Aorta (tissue), 5 donors: Measurements from ENCODE around the gene RB1. TPM values are rescaled to one million over a fixed set of nuclear protein-coding genes. Genes with fewer than 3 reads are reported as not detected.

Experiments
- ATAC-seq: fragments of 200-7000 bp; cut with Tn5 transposase; one replicate; pipeline ENCODE4 v1.9.1; 2022; ENCODE audit warnings: moderate library complexity; ENCODE audit not compliant: low FRiP score
- DNase-seq, 2 donors: peaks; one replicate each; pipeline ENCODE4 v3.0.0-alpha.2; 2020
- H3K27ac ChIP-seq, 2 donors: one replicate each; pipeline ENCODE4 v1.5.1; 2013; ENCODE audit warnings: low read length in 2 of 2, mild to moderate bottlenecking in 2 of 2, moderate library complexity in 2 of 2, control low read depth in 1 of 2, inconsistent platforms in 1 of 2, low read depth in 1 of 2
- H3K27me3 ChIP-seq, 2 donors: one replicate each; pipeline ENCODE4 v1.6.1; 2013; ENCODE audit warnings: control low read depth in 1 of 2, low read length in 1 of 2, mild to moderate bottlenecking in 1 of 2, moderate library complexity in 1 of 2; ENCODE audit not compliant: insufficient read depth in 2 of 2, control insufficient read depth in 1 of 2
- H3K36me3 ChIP-seq, 2 donors: one replicate each; pipeline ENCODE4 v1.6.1; 2013; ENCODE audit warnings: control low read depth in 1 of 2, low read length in 1 of 2, mild to moderate bottlenecking in 1 of 2; ENCODE audit not compliant: insufficient read depth in 2 of 2, control insufficient read depth in 1 of 2
- H3K4me1 ChIP-seq, 2 donors: one replicate each; pipeline ENCODE4 v1.6.1; 2013; ENCODE audit warnings: low read length in 2 of 2, control low read depth in 1 of 2, mild to moderate bottlenecking in 1 of 2, moderate library complexity in 1 of 2; ENCODE audit not compliant: insufficient read depth in 2 of 2, control insufficient read depth in 1 of 2
- H3K4me3 ChIP-seq, 2 donors: one replicate each; pipeline ENCODE4 v1.5.1; 2013; ENCODE audit warnings: low read length in 2 of 2, control low read depth in 1 of 2, mild to moderate bottlenecking in 1 of 2
- H3K9me3 ChIP-seq: one replicate; pipeline ENCODE4 v1.6.1; 2013; ENCODE audit warnings: mild to moderate bottlenecking, low read length; ENCODE audit not compliant: control insufficient read depth
- WGBS, 2 donors: extraction: QIAGEN DNeasy Blood & Tissue Kit; methylation state at CpG; one replicate each; pipeline ENCODE4 v1.1.7; 2013; 5-methylcytosine and 5-hydroxymethylcytosine counted together
- intact Hi-C, 2 donors: fragments of 100-400 bp; cut with DNase I; formaldehyde crosslinking; loops; one replicate each; pipeline versions ENCODE4 v1.14.2 to v1.15.0; 2022
- polyA plus RNA-seq, 2 donors: library from polyadenylated mRNA; stranded (reverse); fragments of 200-250 nt; gene quantifications; one replicate each; pipeline ENCODE4 v1.2.3, GENCODE V29; 2013
- total RNA-seq, 2 donors: library from RNA; stranded (reverse); fragmentation: NEBNext Ultra II Directional; extraction: Animal tissue kit (Norgen Biotek cat#: 25700); gene quantifications; one replicate each; pipeline ENCODE4 v1.2.1, GENCODE V29; 2021
- donor health status: healthy with polysubstance abuse.
- donor health status: Bipolar disorder and iron deficiency.
- donor health status: DM: no; HTN: no; CAD: no.
- donor health status: DM: no; HTN: no; CAD: no.
- donor health status: DM: yes; HTN: yes; CAD: no.

The RB1 gene
- total and polyA plus RNA-seq, 4 donors: 14.7 to 45.8 (median 38.5) TPM

DNA sequence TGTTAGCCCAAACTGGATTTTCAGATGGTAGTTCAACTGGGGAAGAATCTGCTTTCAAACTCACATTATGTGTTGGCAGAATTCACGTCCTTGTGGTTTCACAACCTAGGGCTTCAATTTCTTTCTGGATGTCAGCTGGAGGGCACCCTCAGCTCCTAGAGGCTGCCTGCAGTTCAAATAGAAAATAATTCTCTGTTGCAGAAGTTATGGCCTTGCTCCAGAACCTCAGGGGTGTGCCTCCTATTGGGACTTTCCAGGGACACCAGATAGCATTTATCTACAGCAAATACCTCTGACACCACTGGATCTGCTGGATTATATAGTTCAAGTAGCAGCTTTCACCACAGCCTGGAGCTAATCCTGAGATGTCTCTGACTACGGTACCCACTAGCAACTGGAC lies 11.8 kb upstream of the RB1 start:
- ATAC-seq: no peak
- 78 to 81% methylated on average over 2 of the region's 2 CpGs for WGBS, 2 donors
- intact Hi-C loops: no loop called here

DNA sequence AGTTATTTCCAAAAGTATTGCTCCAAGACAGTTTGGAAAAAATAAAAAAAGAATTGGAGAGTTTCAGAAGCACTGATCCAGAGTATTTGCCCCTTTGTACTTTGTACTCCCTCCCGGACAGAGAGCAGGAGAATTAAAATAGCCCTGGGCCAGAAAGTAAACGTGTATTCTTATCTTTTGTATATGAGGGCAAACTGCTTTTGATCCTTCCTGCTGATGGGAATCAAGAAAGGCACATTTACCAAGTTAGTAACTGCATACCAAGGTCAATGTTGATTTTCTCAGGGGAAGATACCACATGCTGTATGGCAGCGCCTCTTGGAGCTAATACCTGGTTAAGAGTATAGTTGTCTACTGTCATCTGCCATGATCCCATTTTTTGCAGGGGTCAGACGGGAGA lies 10.9 kb upstream of the RB1 start:
- no peak for DNase-seq
- peaks cover 0 to 1% of the 10 kb centered on the region in 2 donors for H3K36me3 ChIP-seq
- 68 to 73% methylated on average over 4 of the region's 4 CpGs for WGBS, 2 donors
- no peaks in the 10 kb centered on the region for H3K4me1 ChIP-seq
- intact Hi-C loops: no loop called here
- no peak overlapping the region for H3K4me3 ChIP-seq
- no peaks in the 10 kb centered on the region for H3K27me3 ChIP-seq
- ATAC-seq: no peak
- no peak overlapping the region for H3K27ac ChIP-seq
- H3K9me3 ChIP-seq: no peaks in the 10 kb centered on the region

More for the DNA sequence above, 11.8 kb upstream of the RB1 start:
- Histone ChIP-seq H3K4me3 (no peak overlapping the region), H3K4me1 (no peaks in the 10 kb centered on the region), H3K27ac (no peak overlapping the region), H3K9me3 (no peaks in the 10 kb centered on the region), H3K36me3 (peaks cover 0 to 1% of the 10 kb centered on the region in 2 donors), H3K27me3 (no peaks in the 10 kb centered on the region)
- DNase-seq: no peak

DNA sequence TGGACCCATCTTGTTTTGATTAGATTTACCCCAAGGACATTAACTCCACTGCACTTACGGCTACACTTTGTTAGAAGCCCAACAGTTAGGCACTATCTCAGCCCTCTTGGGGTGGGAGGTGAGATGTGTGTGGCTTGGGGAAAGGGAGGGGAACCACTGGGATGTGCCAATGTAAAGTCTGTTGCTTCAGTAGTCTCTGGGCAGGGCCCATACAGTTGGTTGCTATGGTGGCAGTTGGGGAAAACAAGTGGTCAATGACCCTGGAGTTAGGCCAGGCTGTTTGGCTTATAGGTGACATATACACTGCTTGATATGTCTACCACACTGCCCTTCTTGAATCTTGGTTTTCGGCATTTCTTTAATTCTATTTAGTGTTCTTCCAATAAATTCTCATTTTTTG lies 8.9 kb upstream of the RB1 start:
- Histone ChIP-seq H3K36me3 (peaks cover 0 to 1% of the 10 kb centered on the region in 2 donors), H3K4me3 (no peak overlapping the region), H3K27me3 (no peaks in the 10 kb centered on the region), H3K9me3 (no peaks in the 10 kb centered on the region), H3K4me1 (no peaks in the 10 kb centered on the region), H3K27ac (no peak overlapping the region)
- intact Hi-C loops: no loop called here
- 88 to 93% methylated on average over 2 of the region's 2 CpGs for WGBS, 2 donors
- ATAC-seq: no peak
- no peak for DNase-seq

DNA sequence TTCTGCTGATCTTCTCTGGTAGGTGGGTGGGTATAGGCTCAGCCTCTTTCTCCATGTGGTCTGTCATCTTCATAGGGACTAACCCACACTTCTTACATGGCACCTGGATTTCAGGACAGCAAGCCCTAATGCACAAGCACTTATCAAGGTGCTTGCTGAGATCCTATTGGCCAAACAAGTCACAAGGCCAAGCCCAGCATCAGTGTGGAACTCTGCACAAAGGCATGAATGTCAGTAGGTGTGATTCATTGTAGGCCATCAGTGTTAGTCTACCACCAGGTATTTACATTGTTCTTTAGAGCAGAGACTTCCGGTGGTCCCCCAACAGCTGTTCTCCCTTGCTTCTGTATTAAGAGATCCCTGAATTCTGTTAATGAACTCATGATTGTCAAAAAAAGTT lies 8.3 kb upstream of the RB1 start:
- 91 to 96% methylated on average over 1 of the region's 1 CpG for WGBS, 2 donors
- H3K4me1 ChIP-seq: no peaks in the 10 kb centered on the region
- intact Hi-C loops: no loop called here
- no peaks in the 10 kb centered on the region for H3K9me3 ChIP-seq
- H3K36me3 ChIP-seq: peaks cover 0 to 1% of the 10 kb centered on the region in 2 donors
- ATAC-seq (no peak), DNase-seq (no peak)
- H3K4me3 ChIP-seq: no peak overlapping the region
- no peaks in the 10 kb centered on the region for H3K27me3 ChIP-seq
- H3K27ac ChIP-seq: no peak overlapping the region

DNA sequence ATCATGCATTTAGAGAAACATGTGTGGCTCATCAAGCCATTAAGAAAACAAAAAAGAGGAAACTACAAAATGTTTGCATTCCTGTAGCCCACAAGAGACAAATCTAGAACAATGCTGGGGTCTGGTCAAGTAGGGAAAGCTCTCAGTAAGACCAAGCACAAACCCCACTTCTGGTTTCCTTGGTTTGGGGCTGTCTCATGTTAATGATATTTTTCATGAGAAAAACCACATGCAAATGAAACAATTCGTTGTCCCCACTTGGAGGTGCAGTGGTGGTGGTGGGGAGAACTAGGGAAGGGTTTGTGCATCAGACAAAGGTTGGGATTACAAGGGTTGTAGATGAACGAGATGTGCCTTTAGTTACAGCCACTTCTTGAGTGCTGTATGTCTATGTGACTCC lies 7.0 kb upstream of the RB1 start:
- H3K36me3 ChIP-seq: peaks cover 0 to 1% of the 10 kb centered on the region in 2 donors
- no peaks in the 10 kb centered on the region for H3K27me3 ChIP-seq
- ATAC-seq: no peak
- no peak overlapping the region for H3K27ac ChIP-seq
- no peak for DNase-seq
- H3K4me1 ChIP-seq: no peaks in the 10 kb centered on the region
- intact Hi-C loops: no loop called here
- no peaks in the 10 kb centered on the region for H3K9me3 ChIP-seq
- H3K4me3 ChIP-seq: no peak overlapping the region
- WGBS, 2 donors: 69 to 77% methylated on average over 2 of the region's 2 CpGs

DNA sequence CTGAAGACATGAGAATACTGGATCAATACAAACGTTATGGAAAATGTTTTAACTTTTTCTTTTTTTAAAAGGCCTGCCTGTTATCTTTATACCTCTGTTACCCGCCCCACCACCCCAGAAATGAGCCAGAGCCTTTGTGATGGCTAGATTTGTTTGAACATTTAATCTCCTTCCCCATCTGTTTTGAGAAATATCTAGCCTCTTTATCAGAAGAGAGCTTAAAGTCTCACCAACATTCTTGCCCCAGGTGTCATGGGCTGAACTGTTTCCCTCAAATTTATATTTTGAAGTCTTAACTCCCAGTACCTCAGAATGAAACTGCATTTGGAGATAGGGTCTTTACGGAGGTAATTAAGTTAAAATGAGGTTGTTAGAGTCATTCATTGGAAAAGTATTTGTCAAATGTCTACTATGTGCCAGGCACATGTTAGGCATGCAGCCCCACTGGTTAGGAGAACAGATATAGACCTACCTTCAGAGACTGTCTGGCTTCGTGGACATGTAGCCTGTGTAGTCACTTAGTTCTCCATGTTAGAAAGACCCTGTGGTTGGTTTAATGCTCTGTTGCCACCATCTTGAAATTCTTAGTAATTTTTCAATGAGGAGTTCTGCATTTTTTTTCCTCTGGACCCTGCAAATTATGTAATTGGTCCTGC lies 6.3 kb upstream of the RB1 start:
- DNase-seq (no peak), ATAC-seq (no peak)
- intact Hi-C loops: no loop called here
- no peaks in the 10 kb centered on the region for H3K27me3 ChIP-seq
- peaks cover 0 to 1% of the 10 kb centered on the region in 2 donors for H3K36me3 ChIP-seq
- H3K4me3 ChIP-seq: no peak overlapping the region
- no peaks in the 10 kb centered on the region for H3K4me1 ChIP-seq
- no peak overlapping the region for H3K27ac ChIP-seq
- WGBS, 2 donors: 76 to 80% methylated on average over 4 of the region's 4 CpGs
- H3K9me3 ChIP-seq: no peaks in the 10 kb centered on the region

DNA sequence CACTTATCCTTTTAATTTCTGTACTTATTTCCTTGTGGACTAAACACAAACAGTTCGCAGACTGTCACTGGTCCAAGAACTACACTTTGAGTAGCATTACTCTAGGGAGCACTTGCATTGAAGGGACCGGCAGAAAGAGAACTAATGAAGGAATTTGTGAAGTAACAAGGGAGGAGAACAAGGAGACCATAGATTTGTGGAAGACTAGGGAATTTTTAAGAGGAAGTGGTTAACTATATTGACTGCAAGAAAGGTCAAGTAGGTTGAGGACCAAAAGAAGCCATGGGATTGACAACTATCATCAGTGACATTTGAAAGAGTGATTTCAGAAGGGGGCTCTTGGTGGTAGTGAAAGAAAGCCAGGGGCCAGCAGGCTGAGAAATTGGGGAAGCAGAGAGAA lies 4.0 kb upstream of the RB1 start:
- WGBS, 2 donors: 56 to 67% methylated on average over 2 of the region's 2 CpGs
- no peaks in the 10 kb centered on the region for H3K4me1 ChIP-seq
- no peak overlapping the region for H3K27ac ChIP-seq
- H3K36me3 ChIP-seq: peaks cover 0 to 1% of the 10 kb centered on the region in 2 donors
- DNase-seq (no peak), ATAC-seq (no peak)
- no peak overlapping the region for H3K4me3 ChIP-seq
- H3K9me3 ChIP-seq: no peaks in the 10 kb centered on the region
- intact Hi-C loops: no loop called here
- H3K27me3 ChIP-seq: no peaks in the 10 kb centered on the region

DNA sequence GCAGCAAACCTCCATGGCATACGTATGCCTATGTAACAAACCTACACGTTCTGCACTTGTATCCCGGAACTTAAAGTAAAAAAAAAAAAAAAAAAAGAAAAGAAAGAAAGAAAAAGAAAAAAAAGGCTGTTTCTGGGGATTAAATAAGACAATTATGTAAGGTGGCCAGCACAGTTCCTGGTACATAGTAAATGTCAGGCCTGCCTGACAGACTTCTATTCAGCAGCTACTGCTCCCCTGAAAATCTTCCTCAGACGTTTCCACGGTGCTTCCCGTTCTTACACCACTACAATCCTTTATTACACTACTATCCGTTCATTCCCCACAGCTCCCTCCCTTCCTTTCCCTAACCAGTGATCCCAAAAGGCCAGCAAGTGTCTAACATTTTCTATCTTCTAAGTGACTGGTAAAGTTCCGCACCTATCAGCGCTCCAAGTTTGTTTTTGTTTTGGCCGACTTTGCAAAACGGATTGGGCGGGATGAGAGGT lies 636 bp upstream of the RB1 start:
- H3K27me3 ChIP-seq: no peaks in the 10 kb centered on the region
- ATAC-seq (peak; percentile 34), DNase-seq (no peak)
- H3K36me3 ChIP-seq: no peaks in the 10 kb centered on the region
- H3K4me3 ChIP-seq: peak overlapping the region; percentile 52 to 98
- intact Hi-C loops: loop anchor here (5.0 to 10.0 kb wide), 5 partner anchors 68 to 266 kb away; partner anchors contain the start of genes ITM2B (in 1 of the 2), MED4 (in 1 of the 2) and NUDT15 (in 1 of the 2)
- H3K4me1 ChIP-seq: peaks cover 0 to 2% of the 10 kb centered on the region in 2 donors
- peak overlapping the region; percentile 89 to 98 for H3K27ac ChIP-seq
- 5 to 8% methylated on average over 12 of the region's 12 CpGs for WGBS, 2 donors
- no peaks in the 10 kb centered on the region for H3K9me3 ChIP-seq
